T-helper 2 cell treated with Interferon-gamma antibody and Interleukin-4, amounts not matched to agents 100 ng/mL and 5 ng/mL, for 36 hours (primary cell): ENCODE data around the gene TBC1D12. TPM values are rescaled to one million over a fixed set of nuclear protein-coding genes. Genes with fewer than 3 reads are reported as not detected.
"Not testable (repeated sequence)": the region's sequence is repeated elsewhere in the genome, so short reads cannot be mapped to it uniquely, and the experiment has no call there.

Experiments used
- intact Hi-C: fragments of 100-400 bp; cut with micrococcal nuclease; formaldehyde crosslinking; loops from one replicate; pipeline ENCODE4 v1.15.1; 2023
- total RNA-seq: library from RNA; stranded (reverse); gene quantifications from 2 replicates; pipeline ENCODE4 v1.2.3, GENCODE V29; 2022

Gene TBC1D12
- total RNA-seq, 1 donor from 2014 or later: 0.11 TPM

DNA sequence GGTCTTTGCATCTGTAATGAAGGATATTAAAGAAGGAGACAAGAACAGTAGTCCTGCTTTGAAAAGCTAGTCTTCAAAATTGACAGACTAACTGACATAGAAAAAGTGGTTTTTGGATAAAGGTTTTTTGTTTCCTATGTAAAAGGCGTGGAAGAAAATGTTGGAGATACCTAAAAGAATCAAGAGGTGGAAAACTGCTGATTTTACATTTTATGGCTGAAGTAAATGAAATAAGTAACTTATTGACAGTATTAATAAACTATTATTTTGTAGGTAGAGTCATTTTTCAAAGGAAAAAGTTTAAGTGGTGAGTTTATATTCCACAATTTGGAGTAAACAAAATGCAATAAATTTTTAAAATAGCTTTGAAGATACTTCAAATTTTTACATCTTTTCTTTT, 130.7 kb downstream of the TBC1D12 start:
- intact Hi-C loops: no loop called here

DNA sequence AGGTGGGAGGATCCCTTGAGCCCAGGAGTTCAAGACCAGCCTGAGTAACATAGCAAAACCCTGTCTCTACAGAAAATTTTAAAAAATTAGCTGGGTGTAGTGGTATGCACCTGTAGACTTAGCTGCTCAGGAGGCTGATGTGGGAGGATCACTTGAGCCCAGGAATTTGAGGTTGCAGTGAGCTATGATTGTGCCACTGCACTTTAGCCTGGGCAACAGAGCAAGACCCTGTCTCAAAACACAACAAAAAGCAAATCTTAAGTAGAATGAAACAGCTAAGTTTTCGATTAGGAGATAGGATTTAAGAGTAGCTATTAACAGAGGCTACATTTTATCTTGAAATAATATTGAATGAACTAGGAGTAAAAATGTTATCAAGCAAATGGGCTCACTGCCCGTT, 139.9 kb downstream of the TBC1D12 start:
- intact Hi-C loops: loop anchor here (10.0 kb wide), 1 partner anchor 1023 kb away; the partner anchor contains the start of gene SORBS1

DNA sequence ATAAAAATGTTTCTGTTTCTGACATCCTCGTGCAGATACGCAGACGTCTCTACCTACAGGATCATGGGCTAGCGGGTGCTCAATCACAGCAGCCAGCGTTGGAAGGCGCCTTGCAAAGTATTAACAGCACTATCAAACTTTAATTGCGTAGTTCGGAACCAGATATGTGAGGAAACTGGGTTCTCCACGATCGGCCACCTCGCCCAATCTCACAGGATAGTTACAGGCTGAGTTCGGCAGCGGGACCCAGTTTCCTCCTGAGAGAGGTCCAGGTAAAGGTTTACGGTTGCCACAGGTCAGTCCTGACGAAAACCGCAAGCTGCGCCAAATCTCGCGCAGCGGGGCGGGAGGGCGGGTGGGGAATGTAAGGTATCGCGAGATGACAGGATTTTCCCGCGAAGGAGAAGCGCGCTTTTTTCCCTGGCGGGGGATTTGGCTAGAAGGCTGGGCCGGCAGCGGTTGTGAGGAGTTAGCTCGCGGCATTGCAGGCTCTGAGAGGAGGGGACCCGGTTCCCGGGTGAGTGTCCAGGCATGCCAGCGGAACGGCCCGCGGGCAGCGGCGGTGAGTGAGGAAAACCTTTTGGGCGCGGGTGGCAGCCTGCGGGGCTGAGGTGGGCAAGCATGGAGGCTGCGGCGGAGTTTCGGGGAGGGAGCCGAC, 143.2 kb downstream of the TBC1D12 start, which contains the start of gene HELLS:
TSS of gene HELLS (plus strand) at position 398 of the 658 bp plus-strand sequence. CDS start at position 532, 134 bp downstream.
- intact Hi-C loops: loop anchor here (1.0 to 10.0 kb wide), 5 partner anchors 11 to 1043 kb away; partner anchors contain the start of genes NOC3L and SORBS1

DNA sequence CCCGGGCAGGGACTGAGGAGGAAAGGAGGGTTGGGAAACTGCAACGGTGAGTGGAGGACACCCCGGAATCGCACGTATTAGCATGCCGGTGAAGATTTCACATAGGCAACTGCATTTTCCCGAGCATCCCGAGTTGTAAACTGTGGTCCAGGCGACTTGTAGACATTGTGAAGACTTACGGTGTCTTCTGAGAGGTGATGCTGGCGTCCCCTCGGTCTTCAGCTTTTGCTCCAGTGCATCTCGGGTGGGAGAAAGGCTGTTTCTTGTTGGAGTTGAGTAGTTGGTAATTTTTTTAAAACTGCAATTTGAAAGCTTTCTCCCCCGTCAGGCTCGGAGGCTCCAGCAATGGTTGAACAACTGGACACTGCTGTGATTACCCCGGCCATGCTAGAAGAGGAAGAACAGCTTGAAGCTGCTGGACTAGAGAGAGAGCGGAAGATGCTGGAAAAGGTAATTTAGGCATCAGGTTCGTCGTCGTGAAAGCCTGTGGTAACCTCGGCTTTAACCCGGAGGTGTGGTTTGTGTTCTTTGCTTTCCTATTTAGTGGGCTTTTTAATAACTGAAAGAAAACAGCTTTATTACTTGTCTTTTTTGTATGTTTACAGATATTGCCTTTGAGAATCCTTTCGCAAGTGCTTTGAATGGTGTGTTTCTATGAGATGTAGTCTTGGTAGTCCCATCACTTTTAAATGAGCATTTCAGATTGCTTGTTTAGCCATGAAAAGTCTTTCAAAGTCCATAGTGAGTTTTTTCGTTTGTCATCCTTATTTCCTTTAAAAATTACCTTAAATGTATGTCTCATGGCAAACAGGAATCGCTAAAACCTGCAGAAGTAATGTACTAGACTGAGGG, 143.9 kb downstream of the TBC1D12 start:
- intact Hi-C loops: loop anchor here (1.0 to 10.0 kb wide), 4 partner anchors 10 to 1044 kb away; partner anchors contain the start of gene SORBS1

DNA sequence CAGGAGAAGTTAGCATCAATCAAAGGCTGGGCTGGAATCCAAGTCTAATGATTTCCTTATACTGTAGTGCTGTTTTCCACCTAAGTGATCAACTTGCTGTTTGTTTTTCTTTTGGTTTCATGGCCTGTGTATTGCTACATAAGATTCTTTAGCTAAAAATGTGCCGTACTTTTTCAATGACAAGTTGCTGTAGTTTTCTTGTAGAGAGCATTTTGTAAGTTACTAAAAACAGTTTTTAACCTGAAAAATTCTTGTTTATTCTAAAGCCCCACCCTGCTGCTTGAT, 144.5 kb downstream of the TBC1D12 start:
- intact Hi-C loops: loop anchor here (1.0 to 10.0 kb wide), 4 partner anchors 9 to 1045 kb away; partner anchors contain the start of gene SORBS1

DNA sequence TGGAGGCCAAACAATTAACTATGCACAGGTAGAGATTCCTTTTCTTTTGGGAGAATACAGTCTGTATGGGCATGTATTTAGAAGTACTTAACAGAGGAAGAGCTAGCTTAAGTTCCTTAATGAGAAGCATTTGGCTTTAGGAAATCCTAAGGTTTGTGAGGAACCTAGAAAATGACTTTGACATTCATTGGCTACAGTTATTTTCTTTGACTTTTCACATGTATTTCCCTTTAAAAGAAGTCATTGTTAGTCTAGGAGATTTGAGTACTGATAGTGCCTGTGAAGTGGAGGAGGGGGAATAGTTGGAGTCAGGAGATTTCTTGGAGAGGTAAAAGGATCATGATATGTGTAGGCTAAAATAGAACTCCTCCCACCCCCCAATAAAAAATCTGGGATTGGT, 146.9 kb downstream of the TBC1D12 start:
- intact Hi-C loops: loop anchor here (5.0 to 10.0 kb wide), 3 partner anchors 43 to 1047 kb away; partner anchors contain the start of gene SORBS1

DNA sequence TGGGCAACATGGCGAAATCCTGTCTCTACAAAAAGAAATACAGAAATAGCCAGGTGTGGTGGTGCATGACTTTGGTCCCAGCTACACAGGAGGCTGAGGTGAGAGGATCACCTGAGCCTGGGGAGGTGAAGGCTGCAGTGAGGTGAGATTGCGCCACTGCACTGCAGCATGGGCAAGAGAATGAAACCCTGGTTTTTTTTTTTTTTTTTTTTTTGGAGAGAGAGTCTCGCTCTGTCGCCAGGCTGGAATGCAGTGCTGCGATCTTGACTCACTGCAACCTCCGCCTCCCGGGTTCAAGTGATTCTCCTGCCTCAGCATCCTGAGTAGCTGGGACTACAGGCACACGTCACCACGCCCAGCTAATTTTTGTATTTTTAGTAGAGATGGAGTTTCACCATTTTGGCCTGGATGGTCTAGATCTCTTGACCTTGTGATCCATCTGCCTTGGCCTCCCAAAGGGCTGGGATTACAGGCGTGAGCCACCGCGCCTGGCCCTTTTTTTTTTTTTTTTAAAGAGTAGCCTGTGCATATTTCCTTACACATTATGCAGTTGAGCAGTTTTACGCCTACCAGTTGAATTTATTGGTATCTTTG, 165.5 kb downstream of the TBC1D12 start:
- intact Hi-C loops: not testable (repeated sequence)

DNA sequence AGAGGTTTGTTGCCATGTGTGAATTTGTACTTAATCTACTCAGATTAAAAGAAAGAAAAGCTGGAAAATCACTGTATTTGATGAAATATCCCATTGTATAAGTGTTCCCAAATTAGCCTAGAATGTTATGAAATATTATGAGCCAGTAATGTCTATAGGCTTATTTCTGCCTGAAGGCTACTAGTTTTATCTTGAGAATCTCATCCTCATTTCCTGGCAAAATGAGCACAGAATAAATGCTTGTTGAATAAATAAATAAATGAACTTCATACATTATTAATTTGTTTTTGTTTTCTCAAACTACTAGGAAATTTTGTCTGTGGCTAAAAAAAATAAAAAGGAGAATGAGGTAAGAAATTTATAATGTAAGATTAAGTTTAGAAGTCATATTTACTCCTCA, 168.7 kb downstream of the TBC1D12 start:
- intact Hi-C loops: no loop called here

DNA sequence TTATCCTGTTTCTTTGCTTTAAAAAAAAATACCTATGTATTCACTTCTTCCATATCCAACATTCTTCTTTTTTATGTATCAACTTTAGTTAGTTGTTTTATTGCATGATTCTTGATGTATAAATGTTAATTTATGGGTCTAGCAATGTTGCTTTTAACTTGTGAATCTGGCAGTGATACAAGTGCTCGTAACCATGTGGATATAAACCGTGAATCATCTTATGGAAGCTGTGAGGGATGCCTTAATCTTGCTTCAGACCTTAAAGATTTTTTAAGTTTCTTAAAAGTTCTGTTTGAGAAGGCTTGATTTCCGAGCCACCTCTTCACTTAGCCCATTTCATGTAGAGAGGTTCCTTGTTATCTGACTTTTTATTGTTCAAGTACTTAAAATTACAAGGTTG, 169.2 kb downstream of the TBC1D12 start:
- intact Hi-C loops: no loop called here

DNA sequence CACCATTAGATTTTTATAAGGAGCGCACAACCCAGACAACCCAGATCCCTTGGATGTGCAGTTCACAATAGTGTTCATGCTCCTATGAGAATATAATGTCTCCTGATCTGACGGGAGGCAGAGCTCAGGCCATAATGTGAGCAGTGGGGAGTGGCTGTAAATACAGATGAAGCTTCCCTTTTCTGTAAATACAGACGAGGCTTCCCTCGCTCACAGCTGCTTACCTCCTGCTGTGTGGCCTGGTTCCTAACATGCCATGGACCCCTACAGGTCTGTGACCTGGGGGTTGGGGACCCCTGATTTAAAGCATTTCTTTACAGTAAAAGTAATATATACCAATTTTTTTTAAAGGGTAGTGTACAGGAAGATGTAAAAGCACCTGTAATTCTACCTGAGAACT, 176.4 kb downstream of the TBC1D12 start:
- intact Hi-C loops: no loop called here

DNA sequence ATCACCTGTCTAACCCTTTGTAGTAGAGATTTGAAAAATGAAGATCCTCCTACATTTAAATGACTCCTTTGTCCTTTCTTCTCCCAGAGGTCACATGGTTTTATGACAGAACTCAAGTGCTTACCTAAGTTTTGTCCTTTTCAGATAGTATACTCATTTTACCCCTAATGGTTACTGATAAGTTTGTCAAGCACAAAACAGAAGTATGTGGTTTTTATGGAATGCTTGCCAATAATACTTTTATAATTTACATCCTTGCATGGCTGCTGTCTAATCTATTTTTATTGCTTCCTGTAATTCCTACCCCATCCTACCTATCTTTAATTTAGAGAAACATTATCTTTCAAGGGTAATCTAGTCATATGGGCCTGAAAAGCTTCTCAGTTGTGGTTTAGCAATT, 180.8 kb downstream of the TBC1D12 start:
- intact Hi-C loops: no loop called here

Other genes with a start within 250 kb of the TBC1D12 start
- 26.2 and 27.2 TPM in 2 replicates for gene NOC3L, start 39.6 kb upstream of the TBC1D12 start, total RNA-seq
- 160 and 164 TPM in 2 replicates for gene HELLS, start 143.2 kb downstream of the TBC1D12 start, total RNA-seq